ACHN (cell line): ENCODE results near the gene DNAJB11.
A peak's percentile ranks its signal among the peaks of the same experiment; 100 is the strongest.

ENCODE experiments used
- DNase-seq: peaks from one replicate; pipeline ENCODE4 v3.0.0-alpha.2; 2015
- in situ Hi-C: cut with HindIII; loops from 2 replicates; pipeline ENCODE4 v1.10.0; 2017; ENCODE audit warnings: low sequenced_read_pairs, low pct_ligation_motif_present, low pct_unique_long_range_greater_than_20kb

The DNAJB11 gene

DNA sequence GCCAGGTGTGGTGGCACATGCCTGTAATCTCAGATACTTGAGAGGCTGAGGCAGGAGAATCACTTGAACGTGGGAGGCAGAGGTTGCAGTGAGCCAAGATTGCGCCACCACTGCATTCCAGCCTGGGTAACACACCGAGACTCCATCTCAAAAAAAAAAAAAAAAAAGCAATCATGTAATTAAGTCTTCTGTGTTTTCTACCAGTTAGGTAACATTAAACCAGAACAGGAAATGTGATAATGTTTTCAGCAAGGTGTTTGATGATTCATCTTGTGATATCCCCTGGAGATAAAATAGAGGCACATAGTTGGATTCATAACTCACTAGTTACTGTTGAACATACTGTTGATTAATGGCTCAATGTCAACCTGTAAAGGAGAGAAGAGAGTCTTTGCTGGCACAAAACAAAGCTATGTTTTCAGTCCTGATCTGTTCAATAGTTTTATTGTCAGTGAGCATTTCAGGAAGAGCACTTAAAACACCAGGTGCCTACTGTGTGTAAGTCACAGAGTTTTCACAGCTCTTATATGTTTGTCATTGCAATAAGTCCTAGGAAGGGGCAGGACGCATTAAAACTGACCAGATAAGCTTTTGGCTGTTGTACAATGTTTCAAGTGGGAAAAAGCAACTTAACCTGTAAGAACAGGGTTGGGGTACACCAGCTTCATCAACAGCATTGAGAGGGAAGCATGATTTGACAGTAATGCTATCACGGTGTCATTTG is 19.5 kb downstream of the DNAJB11 start:
- DNase-seq = no peak
- in situ Hi-C loops = no loop called here

DNA sequence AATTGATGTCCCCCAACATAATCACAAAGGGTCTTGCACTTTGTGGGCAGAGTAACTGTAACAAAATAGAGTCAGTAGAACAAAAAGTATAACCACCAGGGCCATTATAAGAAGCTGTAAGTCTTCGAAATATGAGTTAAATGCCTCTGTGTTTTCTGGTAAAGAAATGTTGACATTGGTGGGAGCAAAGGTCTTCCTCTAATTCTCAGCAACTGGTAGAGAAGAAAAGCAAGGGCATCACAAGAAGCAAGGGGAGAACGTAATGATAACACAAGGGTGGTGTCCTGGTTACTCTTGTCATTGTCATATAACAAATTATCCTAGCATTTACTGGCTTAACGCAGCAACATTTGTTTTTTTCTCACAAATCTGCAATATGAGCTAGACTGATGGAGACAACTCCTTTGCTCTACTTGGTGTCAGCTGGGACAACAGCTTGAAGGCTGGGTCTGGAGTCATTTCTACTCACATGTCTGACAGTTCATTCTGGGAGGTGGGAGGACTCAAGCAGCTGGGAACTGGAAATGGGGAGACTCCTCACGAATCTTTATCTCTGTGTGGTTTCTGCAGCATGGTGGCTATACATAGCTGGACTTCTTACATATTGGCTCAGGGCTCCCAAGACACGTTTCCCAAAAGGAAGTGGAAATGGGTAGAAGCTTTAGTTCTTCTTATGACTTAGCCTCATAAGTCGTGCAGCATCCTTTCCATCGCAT is 20.2 kb downstream of the DNAJB11 start:
- in situ Hi-C loops = no loop called here
- no peak for DNase-seq

DNA sequence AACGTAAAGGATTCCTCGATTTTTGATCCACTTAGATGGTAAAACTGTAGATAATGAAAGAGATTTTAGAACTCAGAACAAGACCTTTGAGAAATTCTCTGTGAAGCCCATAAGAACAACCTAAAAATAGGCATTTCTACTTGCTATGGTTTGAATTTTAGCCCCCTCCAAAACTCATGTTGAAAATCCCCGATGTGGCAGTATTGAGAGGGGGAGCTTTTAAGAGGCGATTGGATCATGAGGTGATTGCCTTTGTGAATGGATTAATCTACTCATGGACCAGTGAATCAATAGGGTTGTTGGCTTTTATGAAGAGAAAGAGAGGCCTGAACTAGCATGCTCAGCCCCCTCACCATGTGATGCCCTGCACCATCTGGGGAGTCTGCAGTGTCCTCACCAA is 22.2 kb downstream of the DNAJB11 start:
- in situ Hi-C loops = no loop called here
- no peak for DNase-seq

GRCh38 chr3:186593862-186594261 is 23.3 kb downstream of the DNAJB11 start:
- DNase-seq = no peak
- in situ Hi-C loops = no loop called here

DNA sequence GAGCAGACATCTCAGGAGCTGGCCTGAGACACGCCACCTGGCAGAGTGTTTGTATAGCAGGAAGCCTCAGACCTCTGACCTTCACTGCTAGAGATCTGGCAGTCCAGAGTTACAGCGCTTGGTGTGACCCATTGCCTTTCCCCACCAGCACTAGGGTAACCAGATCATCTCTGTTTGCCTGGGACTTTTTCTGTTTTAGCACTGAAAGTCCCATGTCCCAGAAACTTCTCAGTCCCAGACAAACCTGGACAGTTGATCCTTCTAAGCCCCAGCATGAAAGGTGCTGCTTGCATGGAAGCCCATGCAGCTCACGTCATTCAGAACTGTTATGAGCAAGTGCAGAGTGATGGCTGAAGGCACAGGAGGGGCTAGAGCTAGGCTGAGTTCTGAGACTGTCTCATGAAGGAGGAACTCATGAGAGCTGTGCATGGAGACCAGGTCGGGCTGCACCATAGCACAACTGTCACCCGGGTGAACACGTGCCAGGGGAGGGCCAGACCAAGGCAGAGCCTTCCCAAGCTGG is 24.1 kb downstream of the DNAJB11 start:
- in situ Hi-C loops = no loop called here
- DNase-seq = no peak

DNA sequence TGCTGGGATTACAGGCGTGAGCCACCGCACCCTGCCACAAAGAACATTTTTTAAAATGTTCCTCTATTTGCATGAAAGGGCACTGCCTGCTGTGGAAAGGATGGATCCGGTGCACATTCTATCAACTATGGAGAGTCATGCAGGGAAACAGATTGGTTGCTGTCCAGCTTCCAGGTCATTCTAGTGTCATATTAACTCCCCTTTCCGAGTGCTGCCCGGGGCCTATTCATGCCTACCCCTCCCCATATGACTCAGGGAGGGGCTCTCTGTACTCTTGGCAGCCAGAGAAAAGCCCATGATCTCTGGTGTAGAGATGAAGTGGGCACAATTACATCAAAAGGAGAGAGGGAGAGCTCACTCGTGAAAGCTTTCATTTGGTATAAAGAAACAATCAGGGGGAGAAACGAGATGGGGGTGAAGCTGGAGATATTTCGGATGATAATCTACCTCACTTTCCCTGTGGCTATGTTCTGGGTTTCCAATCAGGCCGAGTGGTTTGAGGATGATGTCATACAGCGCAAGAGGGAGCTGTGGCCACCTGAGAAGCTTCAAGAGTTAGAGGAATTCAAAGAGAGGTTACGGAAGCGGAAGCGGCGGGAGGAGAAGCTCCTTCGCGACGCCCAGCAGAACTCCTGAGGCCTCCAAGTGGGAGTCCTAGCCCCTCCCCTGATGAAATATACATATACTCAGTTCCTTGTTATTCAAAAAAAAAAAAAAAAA is 26.2 kb downstream of the DNAJB11 start:
- peak; percentile 75 for DNase-seq
- in situ Hi-C loops = no loop called here

DNA sequence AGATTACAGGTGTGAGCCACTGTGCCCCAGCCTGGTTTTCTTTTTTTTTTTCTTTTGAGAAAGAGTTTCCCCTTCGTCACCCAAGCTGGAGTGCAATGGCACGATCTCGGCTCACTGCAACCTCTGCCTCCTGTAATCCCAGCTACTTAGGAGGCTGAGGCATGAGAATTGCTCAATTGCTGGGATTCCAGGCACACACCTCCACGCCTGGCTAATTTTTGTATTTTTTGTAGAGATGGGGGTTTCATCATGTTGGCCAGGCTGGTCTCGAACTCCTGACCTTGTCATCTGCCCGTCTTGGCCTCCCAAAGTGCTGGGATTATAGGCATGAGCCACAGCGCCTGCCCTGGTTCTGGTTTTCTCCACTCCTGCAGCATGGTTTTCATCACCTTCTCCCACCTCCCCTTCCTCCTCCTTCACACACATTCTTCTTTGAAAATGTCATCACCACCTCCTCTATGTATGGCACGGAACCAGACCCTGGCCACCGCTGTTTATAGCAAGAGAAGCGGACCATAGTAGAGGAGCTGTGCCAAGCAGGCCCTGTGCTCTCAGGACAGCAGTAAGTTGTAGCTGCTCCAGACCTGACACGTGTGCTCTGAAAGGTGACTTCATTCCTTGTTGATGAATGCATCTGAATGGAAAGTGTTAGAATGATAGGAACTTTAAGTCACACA is 27.7 kb downstream of the DNAJB11 start:
- in situ Hi-C loops = no loop called here
- DNase-seq = peak; percentile 78

- in situ Hi-C loops = no loop called here
- DNase-seq = no peak
Observed at GRCh38 chr3:186598794-186599141, 28.2 kb downstream of the DNAJB11 start.

GRCh38 chr3:186599142-186599784 is 28.7 kb downstream of the DNAJB11 start:
- peak; percentile 47 for DNase-seq
- in situ Hi-C loops = no loop called here

DNA sequence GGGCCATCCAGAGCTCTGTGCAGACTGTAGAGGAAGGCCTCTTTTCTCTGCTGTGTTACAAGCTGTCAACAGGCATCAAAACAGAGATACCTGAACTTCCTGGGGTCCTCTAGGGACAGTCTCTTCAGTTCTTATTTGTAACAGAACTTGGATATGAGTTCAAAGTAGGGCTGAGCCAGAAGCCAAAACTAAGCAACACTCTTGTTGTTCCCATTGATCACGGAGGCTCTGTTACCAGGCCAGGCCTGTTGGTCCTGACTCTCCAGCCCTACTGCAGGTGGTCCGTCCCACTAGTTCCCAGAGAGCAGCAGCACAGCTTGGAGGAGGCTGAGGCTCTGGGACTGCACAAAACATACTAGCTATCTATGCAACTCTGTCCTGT is 29.3 kb downstream of the DNAJB11 start:
- in situ Hi-C loops = no loop called here
- no peak for DNase-seq

DNA sequence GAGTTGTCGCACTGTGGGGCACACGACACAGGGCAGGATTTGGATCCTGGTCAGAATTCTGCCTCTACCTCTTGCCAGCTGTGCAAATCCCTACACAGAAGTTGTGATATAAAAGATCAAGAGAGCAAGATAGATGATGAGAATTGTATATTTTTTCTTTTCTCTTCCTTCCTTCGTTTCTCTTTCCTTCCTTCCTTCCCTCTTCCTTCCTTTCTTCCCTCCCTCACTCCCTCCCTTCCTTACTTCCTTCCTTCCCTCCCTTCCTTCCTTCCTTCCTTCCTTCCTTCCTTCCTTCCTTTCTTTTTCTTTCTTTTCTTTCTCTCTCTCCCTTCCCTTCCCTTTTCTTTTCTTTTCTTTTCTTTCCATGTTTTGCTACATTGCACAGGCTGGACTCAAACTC is 30.4 kb downstream of the DNAJB11 start:
- in situ Hi-C loops = no loop called here
- DNase-seq = no peak

GRCh38 chr3:186603159-186603558 is 32.6 kb downstream of the DNAJB11 start:
- in situ Hi-C loops = no loop called here
- DNase-seq = no peak

GRCh38 chr3:186605078-186605477 is 34.6 kb downstream of the DNAJB11 start:
- DNase-seq = no peak
- in situ Hi-C loops = no loop called here

DNA sequence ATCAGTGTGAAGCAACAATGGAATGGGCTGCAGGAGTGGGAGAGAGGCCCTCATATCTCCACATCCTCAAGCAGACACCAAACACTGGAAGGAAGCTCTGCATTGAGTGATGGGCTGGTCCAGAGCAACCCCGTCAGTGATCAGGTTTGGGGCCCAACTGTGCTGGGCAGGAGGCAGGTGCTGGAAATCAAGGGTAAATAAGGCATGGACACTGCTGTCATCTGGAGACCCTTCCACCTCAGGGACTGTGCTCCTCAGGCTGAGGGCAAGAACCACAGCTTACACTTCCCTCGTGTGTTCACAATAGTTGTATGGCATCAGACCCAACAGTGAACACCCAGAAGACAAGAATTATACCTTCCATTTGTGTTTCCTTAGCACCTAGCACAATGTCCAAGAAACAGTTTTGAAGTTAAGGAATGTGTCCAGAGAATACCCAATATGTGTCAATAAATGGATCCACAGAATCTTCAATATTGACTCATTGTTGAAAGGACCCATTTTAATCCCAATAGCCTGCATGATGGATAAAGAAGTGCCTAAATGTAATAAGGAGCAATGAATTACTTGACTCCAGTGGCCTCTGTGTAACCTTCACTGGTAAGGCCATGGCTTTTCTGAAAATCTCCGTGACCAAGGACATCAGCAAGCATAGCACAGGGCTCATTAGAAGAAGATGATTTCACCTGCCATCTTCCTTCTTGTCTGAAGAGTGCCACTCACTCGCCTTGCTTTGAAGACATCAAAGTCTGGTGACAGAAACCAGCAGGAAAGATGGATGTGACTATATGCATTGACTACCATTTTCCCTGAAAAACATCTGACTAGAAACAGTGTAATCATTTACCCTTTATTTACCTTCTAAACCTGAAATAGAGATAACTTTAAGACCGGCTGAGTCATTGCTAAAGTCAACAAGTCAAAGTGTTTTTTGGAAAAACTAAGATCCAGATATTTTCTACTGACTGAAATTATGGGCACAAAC is 35.3 kb downstream of the DNAJB11 start:
- no peak for DNase-seq
- in situ Hi-C loops = no loop called here

- no peak for DNase-seq
- in situ Hi-C loops = no loop called here
Observed at GRCh38 chr3:186608624-186609215, 38.2 kb downstream of the DNAJB11 start.

- in situ Hi-C loops = no loop called here
- DNase-seq = peak; percentile 49
Observed at GRCh38 chr3:186609247-186609868, 38.8 kb downstream of the DNAJB11 start.

- in situ Hi-C loops = no loop called here
- DNase-seq = no peak
Observed at GRCh38 chr3:186612065-186612464, 41.5 kb downstream of the DNAJB11 start.
